IMR-90 (cell line): ENCODE measurements around the gene GPC6. TPM values are rescaled to one million over a fixed set of nuclear protein-coding genes. Genes with fewer than 3 reads are reported as not detected.

ENCODE experiments used
- ATAC-seq: fragments of 200-7000 bp; cut with Tn5 transposase; 2 replicates; pipeline ENCODE4 v1.9.1; 2020; ENCODE audit warnings: low read depth, mild to moderate bottlenecking, moderate library complexity
- BruUV-seq: library from RNA; stranded (reverse); fragments of 400-500 nt; replicated peaks from 2 replicates; lab custom pipeline; 2021; lab: Mats Ljungman, UMichigan
- CTCF ChIA-PET: fragments of 300-600 bp; formaldehyde crosslinking; extraction: SDS; loops from one replicate; lab custom pipeline; 2021; ENCODE audit warnings: antibody characterized with exemption; lab: Yijun Ruan, JAX
- POLR2A ChIA-PET: fragments of 300-600 bp; sonication (Branson Sonifier 250); formaldehyde crosslinking; loops from one replicate; lab custom pipeline; 2022; ENCODE audit warnings: antibody characterized with exemption; ENCODE audit not compliant: unreplicated experiment; lab: Charles Lee
- DNase-seq: peaks from one replicate; pipeline ENCODE4 v3.0.0; 2013
- H2AFZ ChIP-seq: replicated peaks from 2 replicates; pipeline ENCODE3; 2013; ENCODE audit warnings: low read length, mild to moderate bottlenecking; ENCODE audit not compliant: poor library complexity
- H2AK5ac ChIP-seq: 2 replicates; pipeline ENCODE4 v1.6.1; 2013; ENCODE audit warnings: low read depth, low read length, inconsistent platforms
- H2AK9ac ChIP-seq: replicated peaks from 2 replicates; pipeline ENCODE3; 2013; ENCODE audit warnings: mild to moderate bottlenecking, low read depth, low read length, moderate library complexity; ENCODE audit not compliant: poor library complexity
- H2BK120ac ChIP-seq: 2 replicates; pipeline ENCODE4 v1.6.1; 2013; ENCODE audit warnings: low read depth, low read length, inconsistent platforms
- H2BK15ac ChIP-seq: 3 replicates; pipeline ENCODE4 v1.6.1; 2013; ENCODE audit warnings: low read depth, low read length, inconsistent platforms
- H2BK20ac ChIP-seq: 2 replicates; pipeline ENCODE4 v1.6.1; 2013; ENCODE audit warnings: low read depth, mild to moderate bottlenecking, inconsistent platforms, low read length, moderate library complexity
- H2BK5ac ChIP-seq: 2 replicates; pipeline ENCODE4 v1.6.1; 2013; ENCODE audit warnings: mild to moderate bottlenecking, low read depth, low read length, inconsistent platforms; ENCODE audit not compliant: poor library complexity, severe bottlenecking
- H3K14ac ChIP-seq: replicated peaks from 2 replicates; pipeline ENCODE4 v1.6.1; 2013; ENCODE audit warnings: low read depth, low read length, inconsistent platforms
- H3K18ac ChIP-seq: 2 replicates; pipeline ENCODE4 v1.6.1; 2013; ENCODE audit warnings: low read depth, low read length, control low read depth
- H3K23ac ChIP-seq: 2 replicates; pipeline ENCODE4 v1.6.1; 2013; ENCODE audit warnings: low read depth, low read length, inconsistent platforms
- H3K27ac ChIP-seq: 2 replicates; pipeline ENCODE4 v1.5.1; 2013; ENCODE audit warnings: mild to moderate bottlenecking, control low read depth, low read length; ENCODE audit not compliant: insufficient read depth
- H3K27me3 ChIP-seq: 2 replicates; pipeline ENCODE4 v1.6.1; 2013; ENCODE audit warnings: low read length; ENCODE audit not compliant: control insufficient read depth, insufficient read depth
- H3K36me3 ChIP-seq: 2 replicates; pipeline ENCODE4 v1.6.1; 2013; ENCODE audit warnings: low read length, mixed read lengths; ENCODE audit not compliant: control insufficient read depth, insufficient read depth
- H3K4ac ChIP-seq: 2 replicates; pipeline ENCODE4 v1.6.1; 2013; ENCODE audit warnings: low read depth, low read length, inconsistent platforms
- H3K4me1 ChIP-seq: 2 replicates; pipeline ENCODE4 v1.6.1; 2013; ENCODE audit warnings: low read length, mixed read lengths; ENCODE audit not compliant: control insufficient read depth, insufficient read depth
- H3K4me2 ChIP-seq: 2 replicates; pipeline ENCODE4 v1.6.1; 2013; ENCODE audit warnings: low read depth, mild to moderate bottlenecking, control low read depth, low read length, moderate library complexity
- H3K4me3 ChIP-seq: 2 replicates; pipeline ENCODE4 v1.5.1; 2013; ENCODE audit warnings: low read depth, mild to moderate bottlenecking, control low read depth, low read length, moderate library complexity; ENCODE audit not compliant: insufficient read depth
- H3K56ac ChIP-seq: 2 replicates; pipeline ENCODE4 v1.6.1; 2013; ENCODE audit warnings: low read length, inconsistent platforms; ENCODE audit not compliant: insufficient read depth; ENCODE audit errors: extremely low read depth
- H3K79me1 ChIP-seq, 2 experiments: 2 replicates each; pipeline ENCODE4 v1.6.1; 2013; ENCODE audit warnings: low read length in 2 of 2, inconsistent platforms in 1 of 2, low read depth in 1 of 2
- H3K9ac ChIP-seq: 2 replicates; pipeline ENCODE4 v1.6.1; 2013; ENCODE audit warnings: low read depth, low read length, control low read depth
- H3K9me1 ChIP-seq: 2 replicates; pipeline ENCODE4 v1.6.1; 2013; ENCODE audit warnings: low read length, inconsistent platforms; ENCODE audit not compliant: insufficient read depth
- H3K9me3 ChIP-seq: 2 replicates; pipeline ENCODE4 v1.6.1; 2013; ENCODE audit warnings: low read length; ENCODE audit not compliant: control insufficient read depth, insufficient read depth
- H4K20me1 ChIP-seq: 2 replicates; pipeline ENCODE4 v1.6.1; 2013; ENCODE audit warnings: low read length, inconsistent platforms; ENCODE audit not compliant: insufficient read depth
- H4K5ac ChIP-seq: 2 replicates; pipeline ENCODE4 v1.6.1; 2013; ENCODE audit warnings: mild to moderate bottlenecking, low read depth, low read length, control low read depth
- H4K8ac ChIP-seq, 2 experiments: 2 replicates each; pipeline ENCODE4 v1.6.1; 2013; ENCODE audit warnings: low read depth in 2 of 2, low read length in 2 of 2, control low read depth in 1 of 2, inconsistent platforms in 1 of 2
- H4K91ac ChIP-seq: 2 replicates; pipeline ENCODE4 v1.6.1; 2013; ENCODE audit warnings: low read depth, low read length, inconsistent platforms; ENCODE audit not compliant: insufficient read depth
- BHLHE40 ChIP-seq: fragments of 150-350 bp; IDR thresholded peaks from 2 replicates; pipeline ENCODE4 v1.6.1; 2016; ENCODE audit warnings: mild to moderate bottlenecking, low read depth, low read length
- MAFK ChIP-seq: IDR thresholded peaks from 2 replicates; pipeline ENCODE4 v1.6.1; 2012; ENCODE audit warnings: low read depth, low read length, improper control_type of control experiment
- MXI1 ChIP-seq: IDR thresholded peaks from 2 replicates; pipeline ENCODE4 v1.6.1; 2012; ENCODE audit warnings: low read depth, mild to moderate bottlenecking, low read length, moderate library complexity, borderline replicate concordance
- NFE2L2 ChIP-seq: fragments of 150-350 bp; IDR thresholded peaks from 2 replicates; pipeline ENCODE4 v1.6.1; 2016; ENCODE audit warnings: low read depth, mild to moderate bottlenecking, low read length
- RCOR1 ChIP-seq: IDR thresholded peaks from 2 replicates; pipeline ENCODE4 v1.6.1; 2012; ENCODE audit warnings: mild to moderate bottlenecking, low read length, improper control_type of control experiment; ENCODE audit not compliant: insufficient replicate concordance
- RFX5 ChIP-seq: IDR thresholded peaks from 2 replicates; pipeline ENCODE4 v1.8.0; 2012; ENCODE audit warnings: low read depth, mild to moderate bottlenecking, low read length, moderate library complexity
- SMC3 ChIP-seq: fragments of 150-350 bp; IDR thresholded peaks from 2 replicates; pipeline ENCODE4 v1.6.1; 2016; ENCODE audit warnings: low read depth, mild to moderate bottlenecking, antibody characterized with exemption, low read length, moderate library complexity
- WGBS, 2 experiments: methylation state at CpG; one replicate each; pipeline versions ENCODE4 v1.1.5 to v1.1.7; 2013; ENCODE audit warnings: missing lambda C conversion rate in 2 of 2; ENCODE audit not compliant: insufficient read length in 1 of 2; ENCODE audit errors: extremely low coverage in 2 of 2; 5-methylcytosine and 5-hydroxymethylcytosine counted together
- dilution Hi-C: fragments of 300-500 bp; cut with HindIII; formaldehyde crosslinking; loops from one replicate; pipeline ENCODE4 v1.14.3; 2018; ENCODE audit warnings: low sequenced_read_pairs; ENCODE audit not compliant: unreplicated experiment
- in situ Hi-C: fragments of 300-500 bp; cut with MboI; formaldehyde crosslinking; loops from 3 replicates; pipeline ENCODE4 v1.14.3; 2019; ENCODE audit warnings: low sequenced_read_pairs, inconsistent platforms, mixed read lengths
- intact Hi-C: fragments of 100-400 bp; cut with micrococcal nuclease; formaldehyde crosslinking; loops from 2 replicates; pipeline ENCODE4 v1.10.0; 2022
- polyA plus RNA-seq, 3 experiments: library from polyadenylated mRNA; depleted of rRNA; stranded (reverse); fragments of >200 nt; gene quantifications; 2 replicates each; pipeline ENCODE4 v1.2.3, GENCODE V29; 2012; ENCODE audit warnings: low replicate concordance in 1 of 3
- total RNA-seq: library from RNA; depleted of rRNA; stranded (reverse); fragments of >200 nt; gene quantifications from 2 replicates; pipeline ENCODE4 v1.2.3, GENCODE V29; 2012

Gene GPC6
- total and polyA plus RNA-seq, 2 of the 4 experiments (the other 2 are of a cell fraction), result 14.9 to 39.4 TPM

DNA sequence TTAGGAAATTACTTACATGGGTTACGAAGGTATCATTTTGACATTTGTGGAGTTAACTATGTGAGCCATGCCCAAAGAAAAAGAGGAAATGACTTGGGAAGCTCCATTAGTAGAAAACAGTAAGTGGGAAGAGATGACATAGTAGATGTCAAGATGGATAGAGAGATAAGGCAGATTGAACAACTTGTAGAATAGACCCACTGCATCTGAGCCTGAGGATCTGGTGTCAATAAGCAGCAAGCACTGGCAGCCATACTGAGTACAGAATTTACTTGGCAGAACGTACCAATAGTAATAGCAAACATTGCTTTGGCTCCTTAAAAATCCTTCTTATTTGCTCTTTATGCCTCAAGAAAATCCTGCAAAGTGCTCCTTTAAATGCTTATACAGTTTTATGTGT is 203.8 kb downstream of the GPC6 start:
- in situ Hi-C loops (no loop called here), dilution Hi-C loops (no loop called here), intact Hi-C loops (no loop called here)
- Histone ChIP-seq H3K4me3 (no peak overlapping the region), H3K4me2 (no peak overlapping the region), H3K36me3 (no peaks in the 10 kb centered on the region), H3K4me1 (no peaks in the 10 kb centered on the region), H2AK5ac (no peak overlapping the region), H4K91ac (no peak overlapping the region), H3K9me3 (no peaks in the 10 kb centered on the region), H3K18ac (no peak overlapping the region), H2AK9ac (no peak overlapping the region), H3K9ac (no peak overlapping the region), H3K56ac (no peak overlapping the region), H4K8ac (no peak overlapping the region), H4K5ac (no peak overlapping the region), H2BK5ac (no peak overlapping the region), H2BK15ac (no peak overlapping the region), H3K27me3 (no peaks in the 10 kb centered on the region), H4K20me1 (no peaks in the 10 kb centered on the region), H3K27ac (no peak overlapping the region), H3K14ac (no peak overlapping the region), H2BK120ac (no peak overlapping the region), H2BK20ac (no peak overlapping the region), H3K9me1 (peaks cover 5% of the 10 kb centered on the region), H3K4ac (no peak overlapping the region), H2AFZ (no peak overlapping the region), H3K79me1 (no peaks in the 10 kb centered on the region), H3K23ac (no peak overlapping the region)
- BruUV-seq, result no TSS peak
- 83% methylated on average over 1 of the region's 2 CpGs; no CpG with 5 or more reads in 1 of the 2 experiments for WGBS, 2 experiments
- CTCF ChIA-PET, result no interaction called here
- ATAC-seq (no peak), DNase-seq (no peak)
- TF ChIP-seq SMC3, result no peak
- no peak for TF ChIP-seq NFE2L2
- TF ChIP-seq RFX5, result no peak
- no peak for TF ChIP-seq BHLHE40
- no peak for TF ChIP-seq MAFK
- no peak for TF ChIP-seq MXI1
- no peak for TF ChIP-seq RCOR1
- POLR2A ChIA-PET, result no interaction called here
